Kasumi-1 (cell line): ENCODE results near the gene SH3RF2.
"Not testable (repeated sequence)": the region's sequence is repeated elsewhere in the genome, so short reads cannot be mapped to it uniquely, and the experiment has no call there.

Source experiments
- DNase-seq, 2 experiments: peaks; one replicate each; lab custom pipeline; 2025; lab: John Stamatoyannopoulos, UW

Gene SH3RF2

DNA sequence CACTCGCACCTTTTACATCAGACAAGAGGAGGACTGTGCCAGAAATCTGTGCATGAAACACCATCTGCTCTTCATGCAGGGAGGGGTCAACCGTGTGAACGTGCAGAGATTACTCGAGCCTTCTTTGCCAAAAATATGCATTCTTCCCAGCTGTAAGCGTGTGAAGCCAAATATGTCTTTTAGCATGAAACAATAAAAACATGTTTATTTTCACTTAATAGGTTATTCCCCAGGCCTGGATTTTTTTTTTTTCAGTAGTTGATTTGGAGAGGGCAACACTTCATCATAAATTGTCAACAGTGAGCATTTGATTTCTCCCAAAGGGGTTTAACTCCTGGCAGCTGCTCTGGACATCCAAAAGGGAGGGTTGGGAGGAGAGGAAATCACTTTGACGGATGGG is 145.2 kb downstream of the SH3RF2 start:
- DNase-seq = no peak

DNA sequence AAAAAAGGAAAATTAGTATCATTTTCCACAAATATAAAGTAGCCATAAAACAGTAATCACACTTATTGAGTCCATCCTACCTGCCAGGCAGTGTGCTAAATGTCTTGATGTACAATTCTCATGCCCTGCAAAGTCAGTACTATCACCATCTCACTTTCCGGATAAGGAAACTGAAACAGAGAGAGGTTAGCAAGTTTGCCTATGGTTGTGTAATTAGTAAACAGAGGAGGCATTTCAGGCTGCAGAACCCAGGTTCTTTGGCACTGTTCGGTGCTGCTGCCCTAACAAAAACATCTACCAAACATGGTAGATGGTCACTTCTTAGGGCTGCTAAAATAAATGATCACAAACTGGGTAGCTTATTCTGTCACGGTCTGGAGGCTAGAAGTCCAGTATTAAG is 146.4 kb downstream of the SH3RF2 start:
- no peak for DNase-seq

DNA sequence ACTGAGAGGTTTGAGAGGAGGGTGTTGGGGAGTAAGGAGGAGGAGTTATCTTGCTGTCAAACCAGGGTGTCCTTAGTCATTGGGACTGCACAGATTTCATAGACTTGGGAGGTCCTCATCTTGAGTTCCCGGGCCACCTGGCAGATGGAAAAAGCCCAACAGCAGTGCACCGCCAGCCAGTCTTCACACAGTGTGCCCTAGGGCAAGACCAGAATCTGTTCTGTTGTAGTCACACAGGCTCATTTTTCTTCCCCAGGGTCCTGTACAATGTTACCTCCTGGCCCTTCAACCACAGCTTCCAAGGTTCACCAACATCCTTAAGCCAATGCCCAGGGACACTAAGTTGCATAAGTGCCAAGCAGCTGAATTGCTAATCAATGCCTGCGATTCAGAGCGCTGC is 148.0 kb downstream of the SH3RF2 start:
- no peak for DNase-seq

DNA sequence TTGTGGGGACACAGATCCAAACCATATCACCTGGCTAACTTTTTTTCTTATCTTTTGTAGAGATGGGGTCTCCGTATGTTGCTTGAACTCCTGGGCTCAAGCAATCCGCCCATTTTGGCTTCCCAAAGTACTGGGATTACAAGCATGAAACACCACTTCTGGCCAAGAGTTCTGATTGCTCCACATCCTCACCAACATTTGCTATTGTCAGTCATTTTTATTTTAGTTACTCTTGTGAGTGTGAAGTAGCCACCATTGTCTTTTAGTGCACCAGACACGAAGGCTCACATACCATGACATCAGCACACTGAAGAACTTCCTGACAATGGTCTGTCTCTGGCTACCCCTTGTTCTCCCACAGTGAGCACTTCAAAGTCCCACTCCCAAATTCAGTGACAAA is 151.7 kb downstream of the SH3RF2 start:
- DNase-seq = no peak

DNA sequence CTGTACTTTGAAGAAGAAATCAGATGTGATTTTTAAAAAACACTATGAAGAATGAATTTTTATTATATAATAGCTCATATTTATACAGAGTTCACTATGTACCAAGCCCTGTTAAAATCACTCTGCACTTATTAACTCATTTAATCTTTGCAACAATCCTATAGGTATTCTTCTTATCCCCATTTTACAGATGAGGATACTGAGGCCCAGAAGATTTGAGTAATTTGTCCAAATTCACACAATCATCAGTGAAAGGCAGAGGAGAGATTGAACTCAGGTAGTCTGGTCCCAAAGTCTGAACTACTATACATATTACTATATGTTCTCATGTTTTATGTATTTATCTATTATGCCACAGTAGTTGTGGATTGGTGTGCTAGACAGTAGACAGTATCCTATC is 152.9 kb downstream of the SH3RF2 start:
- no peak for DNase-seq

DNA sequence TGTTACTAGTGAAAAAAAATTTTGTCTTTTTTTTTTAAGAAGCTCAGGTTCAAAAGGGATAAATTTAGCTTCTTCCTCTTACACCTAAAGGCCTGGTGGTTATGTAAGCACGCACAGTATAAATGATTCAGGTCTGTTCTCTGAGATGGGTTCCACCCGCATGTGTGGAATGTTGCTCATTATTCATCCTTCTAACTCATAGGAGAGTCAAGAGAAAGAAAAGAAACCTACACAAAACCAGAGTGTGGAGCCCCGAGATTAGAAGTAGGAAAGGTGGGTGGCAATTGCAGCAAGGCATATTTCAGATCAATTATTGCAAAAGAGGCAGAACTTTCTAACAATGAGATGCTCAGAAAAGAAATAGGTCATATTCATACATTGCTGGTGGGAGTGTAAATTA is 155.5 kb downstream of the SH3RF2 start:
- DNase-seq = no peak

DNA sequence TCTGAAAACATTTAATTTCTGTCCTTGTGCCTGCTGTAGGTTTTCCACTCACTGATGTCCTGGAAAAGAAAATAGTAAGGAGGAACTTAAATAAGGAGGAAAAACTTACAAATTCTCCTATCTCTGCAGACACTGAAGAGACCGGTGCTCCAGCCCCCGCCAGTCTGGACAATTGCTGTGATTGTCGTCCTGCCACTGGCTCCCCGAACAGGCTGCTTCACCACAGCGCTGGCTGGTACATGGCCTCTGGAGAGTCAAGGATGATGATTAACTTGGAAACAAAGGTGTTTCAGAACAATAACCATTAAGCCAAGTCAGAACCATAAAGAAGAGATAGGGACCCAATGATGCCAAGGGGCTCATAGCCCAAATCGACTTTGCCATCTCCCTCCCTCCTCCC is 161.7 kb downstream of the SH3RF2 start:
- DNase-seq = no peak

DNA sequence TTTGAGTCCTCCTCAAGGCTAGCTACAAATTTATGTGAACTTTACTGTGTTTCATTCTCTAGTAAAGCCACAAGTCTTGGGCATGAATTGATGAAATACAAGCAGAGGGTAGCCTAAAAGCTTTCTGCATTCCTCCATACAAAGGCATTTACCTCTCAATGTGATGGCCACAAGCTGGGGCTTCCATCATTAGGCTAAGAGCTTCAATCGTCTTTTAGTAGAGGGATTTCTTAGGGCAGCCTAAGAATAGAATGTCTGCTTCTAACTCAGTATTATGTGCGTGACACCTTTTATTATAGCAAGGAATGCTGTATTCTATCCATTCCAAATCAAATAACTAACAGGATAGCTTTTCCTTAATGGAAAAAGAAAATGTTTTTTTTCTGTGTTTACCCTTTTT is 165.3 kb downstream of the SH3RF2 start:
- no peak for DNase-seq

DNA sequence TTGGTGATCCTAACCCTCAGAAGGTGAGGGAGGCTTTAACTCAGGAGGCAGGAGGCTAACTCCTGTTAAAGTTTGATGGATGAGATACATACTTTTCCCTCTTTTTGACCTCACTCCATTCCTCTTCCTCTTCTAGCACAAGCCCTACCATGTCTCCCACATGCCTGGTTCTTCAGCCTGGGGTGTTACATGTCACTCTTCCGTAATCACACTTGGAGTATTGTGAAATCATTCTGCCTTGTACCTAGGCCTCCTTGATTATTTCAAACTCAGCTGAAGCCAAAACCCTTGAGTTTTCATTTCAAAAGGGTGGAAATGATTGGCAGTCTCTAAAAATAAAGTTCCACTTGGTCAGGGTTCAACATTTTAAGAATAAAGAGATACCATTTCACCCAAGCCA is 167.2 kb downstream of the SH3RF2 start:
- no peak for DNase-seq

DNA sequence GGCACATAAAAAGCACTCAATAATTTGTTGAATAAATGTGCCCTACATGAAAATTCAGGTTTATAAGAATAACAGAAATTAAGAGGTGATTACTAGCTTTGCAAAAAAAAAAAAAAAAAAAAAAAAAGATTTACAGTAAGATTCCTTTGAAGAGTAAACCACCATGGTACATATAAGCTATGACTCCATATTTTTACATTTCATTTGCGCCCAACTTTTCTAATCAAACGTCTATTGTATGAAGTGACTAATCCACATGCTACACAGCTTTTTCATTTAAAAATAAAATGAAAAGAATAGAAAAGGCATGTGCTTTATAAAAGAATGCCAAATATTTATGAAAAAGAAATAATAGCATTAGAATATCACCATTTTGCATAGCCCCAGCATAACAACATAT is 169.1 kb downstream of the SH3RF2 start, which contains the start of gene PLAC8L1:
Gene PLAC8L1 (minus strand): TSS at position 101 of the 400 bp plus-strand sequence. CDS start 1,266 bp downstream, outside the sequence.
- DNase-seq = no peak

DNA sequence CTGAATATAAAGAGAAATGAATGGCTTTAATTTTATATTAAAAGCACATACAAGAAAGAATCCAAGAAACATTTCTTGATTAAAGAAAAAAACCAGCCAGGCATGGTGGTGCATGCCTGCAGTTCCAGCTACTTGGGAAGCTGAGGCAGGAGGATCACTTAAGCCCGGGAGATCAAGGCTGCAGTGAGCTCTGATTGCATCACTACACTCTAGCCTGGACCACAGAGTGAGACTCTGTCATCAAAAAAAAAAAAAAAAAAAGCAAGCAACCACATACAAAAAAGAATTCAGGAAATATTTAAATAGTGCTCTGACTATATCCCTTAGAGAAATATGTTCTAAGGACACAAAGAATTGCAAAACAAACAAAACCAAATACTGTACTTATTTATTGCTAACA is 171.5 kb downstream of the SH3RF2 start:
- DNase-seq = no peak

DNA sequence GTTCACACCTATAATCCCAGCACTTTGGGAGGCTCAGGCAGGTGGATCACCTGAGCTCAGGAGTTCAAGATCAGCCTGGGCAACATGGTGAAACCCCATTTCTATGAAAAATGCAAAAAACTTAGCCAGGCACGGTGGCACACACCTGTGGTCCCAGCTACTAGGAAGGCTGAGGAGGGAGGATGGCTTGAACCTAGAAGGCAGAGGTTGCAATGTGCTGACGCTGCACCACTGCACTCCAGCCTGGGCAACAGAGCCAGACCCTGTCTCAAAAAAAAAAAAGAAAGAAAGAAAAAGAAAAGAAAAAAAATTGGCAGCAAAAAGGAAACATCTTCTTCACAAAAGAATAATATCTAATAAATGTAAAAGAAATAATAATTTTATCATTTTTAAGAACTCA is 172.5 kb downstream of the SH3RF2 start:
- DNase-seq = not testable (repeated sequence)

DNA sequence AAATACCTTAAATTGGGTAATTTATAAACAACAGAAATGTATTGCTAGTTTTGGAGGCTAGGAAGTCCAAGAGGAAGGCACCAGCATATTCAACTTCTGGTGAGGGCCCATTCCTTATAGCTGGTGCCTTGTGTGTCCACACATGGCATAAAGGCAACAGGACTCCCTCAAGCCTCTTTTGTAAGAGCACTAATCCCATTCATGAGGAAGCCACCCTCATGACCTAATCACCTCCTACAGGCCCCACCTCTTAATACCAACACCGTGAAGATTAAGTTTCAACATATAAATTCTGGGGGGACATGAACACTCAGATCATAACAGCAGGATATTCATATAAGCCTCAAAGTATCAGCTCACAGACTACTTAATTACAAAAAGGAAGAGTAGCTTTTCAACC is 173.0 kb downstream of the SH3RF2 start:
- no peak for DNase-seq

DNA sequence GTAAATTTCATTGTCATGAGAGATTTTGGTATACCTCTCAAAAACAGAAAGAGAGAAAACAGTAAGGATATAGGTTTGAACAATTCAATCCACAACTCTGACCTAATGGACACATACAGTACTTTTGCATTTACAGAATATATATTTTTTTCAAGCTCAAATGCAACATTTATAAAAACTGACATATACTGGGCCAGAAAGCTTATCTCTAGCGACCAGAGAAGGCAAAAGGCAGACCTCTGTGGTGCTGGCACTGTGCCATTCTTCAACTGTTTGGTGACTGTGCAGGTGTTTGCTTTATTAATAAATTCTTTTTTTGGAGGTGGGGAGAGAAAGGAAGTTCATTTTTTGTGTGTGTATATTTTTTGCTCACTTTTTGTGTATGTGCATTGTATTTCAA is 175.0 kb downstream of the SH3RF2 start:
- no peak for DNase-seq

DNA sequence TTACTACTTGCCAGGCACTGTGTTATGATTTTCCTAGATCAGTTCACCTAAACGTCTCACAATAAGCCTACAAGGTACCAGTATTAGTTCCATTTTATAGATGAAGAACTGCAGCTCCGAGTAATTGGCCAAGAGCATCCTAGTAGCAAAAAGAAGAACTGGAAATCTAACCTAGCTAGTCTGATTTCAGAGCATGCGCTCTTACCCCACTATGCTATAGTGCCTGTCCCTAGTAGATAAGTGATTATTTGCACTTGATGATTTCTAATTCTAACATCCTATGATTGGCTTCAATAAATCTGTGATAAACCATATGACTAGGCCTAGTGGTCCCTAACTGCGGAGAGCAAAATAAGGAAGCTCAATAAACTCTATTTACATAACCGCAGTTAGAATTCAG is 176.1 kb downstream of the SH3RF2 start:
- no peak for DNase-seq
